Measurements from ENCODE around the gene CC2D1B.

The CC2D1B gene

GRCh38 chr1:52346653-52347052, 19.4 kb downstream of the CC2D1B start:
- ATAC-seq: no peak
- no peaks in the 10 kb centered on the region for H3K4me1 Mint-ChIP-seq
- peaks cover 10% of the 10 kb centered on the region for H3K36me3 Mint-ChIP-seq
- H3K4me3 Mint-ChIP-seq: no peak overlapping the region
- H3K27ac Mint-ChIP-seq: peak overlapping the region; percentile 4
- no peak for DNase-seq (ENCODE audit: low spot score in 2 of 2)
- H3K9me3 Mint-ChIP-seq: no peaks in the 10 kb centered on the region

GRCh38 chr1:52345252-52345651, 20.8 kb downstream of the CC2D1B start:
- Mint-ChIP-seq H3K4me3 (no peak overlapping the region), H3K9me3 (no peaks in the 10 kb centered on the region), H3K27ac (peak overlapping the region; percentile 62)

GRCh38 chr1:52343979-52344378, 22.0 kb downstream of the CC2D1B start:
- DNase-seq (ENCODE audit: low spot score in 2 of 2) (no peak), ATAC-seq (no peak)
- H3K27ac Mint-ChIP-seq: no peak overlapping the region
- H3K4me3 Mint-ChIP-seq: no peak overlapping the region
- H3K36me3 Mint-ChIP-seq: no peaks in the 10 kb centered on the region
- no peaks in the 10 kb centered on the region for H3K9me3 Mint-ChIP-seq
- no peaks in the 10 kb centered on the region for H3K4me1 Mint-ChIP-seq

More at GRCh38 chr1:52345252-52345651, 20.8 kb downstream of the CC2D1B start:
- DNase-seq (ENCODE audit: low spot score in 2 of 2) (no peak), ATAC-seq (no peak)
- H3K36me3 Mint-ChIP-seq: no peaks in the 10 kb centered on the region
- H3K4me1 Mint-ChIP-seq: no peaks in the 10 kb centered on the region

- no peak overlapping the region for H3K27ac Mint-ChIP-seq
- no peak for DNase-seq (ENCODE audit: low spot score in 2 of 2)
- no peak overlapping the region for H3K4me3 Mint-ChIP-seq
- H3K36me3 Mint-ChIP-seq: no peaks in the 10 kb centered on the region
- no peak for ATAC-seq
- no peaks in the 10 kb centered on the region for H3K9me3 Mint-ChIP-seq
- H3K4me1 Mint-ChIP-seq: no peaks in the 10 kb centered on the region
Observed at GRCh38 chr1:52341655-52342260, 24.2 kb downstream of the CC2D1B start.

GRCh38 chr1:52337439-52337838, 28.6 kb downstream of the CC2D1B start:
- Mint-ChIP-seq H3K4me3 (no peak overlapping the region), H3K4me1 (no peaks in the 10 kb centered on the region), H3K36me3 (no peaks in the 10 kb centered on the region), H3K9me3 (no peaks in the 10 kb centered on the region), H3K27ac (no peak overlapping the region)
- no peak for DNase-seq (ENCODE audit: low spot score in 2 of 2)
- no peak for ATAC-seq

GRCh38 chr1:52334906-52335528, 31.0 kb downstream of the CC2D1B start:
- no peak overlapping the region for H3K27ac Mint-ChIP-seq
- no peaks in the 10 kb centered on the region for H3K4me1 Mint-ChIP-seq
- no peak overlapping the region for H3K4me3 Mint-ChIP-seq
- no peak for DNase-seq (ENCODE audit: low spot score in 2 of 2)
- H3K9me3 Mint-ChIP-seq: no peaks in the 10 kb centered on the region
- H3K36me3 Mint-ChIP-seq: no peaks in the 10 kb centered on the region
- ATAC-seq: no peak

- no peak overlapping the region for H3K27ac Mint-ChIP-seq
- no peaks in the 10 kb centered on the region for H3K36me3 Mint-ChIP-seq
- H3K9me3 Mint-ChIP-seq: no peaks in the 10 kb centered on the region
- no peaks in the 10 kb centered on the region for H3K4me1 Mint-ChIP-seq
- no peak for ATAC-seq
- no peak for DNase-seq (ENCODE audit: low spot score in 2 of 2)
- H3K4me3 Mint-ChIP-seq: no peak overlapping the region
Observed at GRCh38 chr1:52332411-52332810, 33.6 kb downstream of the CC2D1B start.

- no peaks in the 10 kb centered on the region for H3K36me3 Mint-ChIP-seq
- H3K4me1 Mint-ChIP-seq: no peaks in the 10 kb centered on the region
- ATAC-seq (no peak), DNase-seq (ENCODE audit: low spot score in 2 of 2) (no peak)
- H3K9me3 Mint-ChIP-seq: no peaks in the 10 kb centered on the region
- H3K4me3 Mint-ChIP-seq: no peak overlapping the region
- no peak overlapping the region for H3K27ac Mint-ChIP-seq
Observed at GRCh38 chr1:52328615-52329014, 37.4 kb downstream of the CC2D1B start.

- ATAC-seq (no peak), DNase-seq (ENCODE audit: low spot score in 2 of 2) (no peak)
- Mint-ChIP-seq H3K36me3 (no peaks in the 10 kb centered on the region), H3K4me3 (no peak overlapping the region), H3K9me3 (no peaks in the 10 kb centered on the region), H3K27ac (no peak overlapping the region), H3K4me1 (no peaks in the 10 kb centered on the region)
Observed at GRCh38 chr1:52325786-52326185, 40.2 kb downstream of the CC2D1B start.

GRCh38 chr1:52323731-52324130, 42.3 kb downstream of the CC2D1B start:
- Mint-ChIP-seq H3K4me3 (no peak overlapping the region), H3K4me1 (no peaks in the 10 kb centered on the region), H3K36me3 (no peaks in the 10 kb centered on the region), H3K27ac (no peak overlapping the region), H3K9me3 (no peaks in the 10 kb centered on the region)
- no peak for ATAC-seq
- no peak for DNase-seq (ENCODE audit: low spot score in 2 of 2)

GRCh38 chr1:52321061-52321460, 44.9 kb downstream of the CC2D1B start:
- Mint-ChIP-seq H3K27ac (no peak overlapping the region), H3K36me3 (peaks cover 6% of the 10 kb centered on the region), H3K4me1 (no peaks in the 10 kb centered on the region), H3K4me3 (no peak overlapping the region), H3K9me3 (no peaks in the 10 kb centered on the region)
- DNase-seq (ENCODE audit: low spot score in 2 of 2) (no peak), ATAC-seq (no peak)

GRCh38 chr1:52306227-52307006, 59.6 kb downstream of the CC2D1B start:
- ATAC-seq: no peak
- no peak overlapping the region for H3K27ac Mint-ChIP-seq

GRCh38 chr1:52305417-52306226, 60.4 kb downstream of the CC2D1B start:
- H3K36me3 Mint-ChIP-seq: no peaks in the 10 kb centered on the region
- no peak overlapping the region for H3K27ac Mint-ChIP-seq
- no peaks in the 10 kb centered on the region for H3K9me3 Mint-ChIP-seq
- H3K4me3 Mint-ChIP-seq: no peak overlapping the region
- no peaks in the 10 kb centered on the region for H3K4me1 Mint-ChIP-seq
- DNase-seq (ENCODE audit: low spot score in 2 of 2): no peak
- ATAC-seq: no peak

More at GRCh38 chr1:52306227-52307006, 59.6 kb downstream of the CC2D1B start:
- no peaks in the 10 kb centered on the region for H3K9me3 Mint-ChIP-seq
- H3K4me3 Mint-ChIP-seq: no peak overlapping the region
- no peaks in the 10 kb centered on the region for H3K4me1 Mint-ChIP-seq
- DNase-seq (ENCODE audit: low spot score in 2 of 2): no peak
- H3K36me3 Mint-ChIP-seq: no peaks in the 10 kb centered on the region

Measured in stimulated activated effector memory CD8-positive, alpha-beta T cell treated with anti-CD3 and anti-CD28 coated beads, Interleukin-12 subunit alpha, Interleukin-12 subunit beta, amount 100 ng/mL, for 72 hours (primary cell).